GM12801 (cell line): ENCODE data around the gene SPHKAP.

Experiments used
- TF ChIP-seq, protein P1 (sequence below): IDR thresholded peaks from one replicate; pipeline ENCODE4 v1.5.1; 2011; ENCODE audit warnings: control low read depth; ENCODE audit not compliant: insufficient read length; ENCODE audit errors: extremely low read depth

SPHKAP gene, protein sequence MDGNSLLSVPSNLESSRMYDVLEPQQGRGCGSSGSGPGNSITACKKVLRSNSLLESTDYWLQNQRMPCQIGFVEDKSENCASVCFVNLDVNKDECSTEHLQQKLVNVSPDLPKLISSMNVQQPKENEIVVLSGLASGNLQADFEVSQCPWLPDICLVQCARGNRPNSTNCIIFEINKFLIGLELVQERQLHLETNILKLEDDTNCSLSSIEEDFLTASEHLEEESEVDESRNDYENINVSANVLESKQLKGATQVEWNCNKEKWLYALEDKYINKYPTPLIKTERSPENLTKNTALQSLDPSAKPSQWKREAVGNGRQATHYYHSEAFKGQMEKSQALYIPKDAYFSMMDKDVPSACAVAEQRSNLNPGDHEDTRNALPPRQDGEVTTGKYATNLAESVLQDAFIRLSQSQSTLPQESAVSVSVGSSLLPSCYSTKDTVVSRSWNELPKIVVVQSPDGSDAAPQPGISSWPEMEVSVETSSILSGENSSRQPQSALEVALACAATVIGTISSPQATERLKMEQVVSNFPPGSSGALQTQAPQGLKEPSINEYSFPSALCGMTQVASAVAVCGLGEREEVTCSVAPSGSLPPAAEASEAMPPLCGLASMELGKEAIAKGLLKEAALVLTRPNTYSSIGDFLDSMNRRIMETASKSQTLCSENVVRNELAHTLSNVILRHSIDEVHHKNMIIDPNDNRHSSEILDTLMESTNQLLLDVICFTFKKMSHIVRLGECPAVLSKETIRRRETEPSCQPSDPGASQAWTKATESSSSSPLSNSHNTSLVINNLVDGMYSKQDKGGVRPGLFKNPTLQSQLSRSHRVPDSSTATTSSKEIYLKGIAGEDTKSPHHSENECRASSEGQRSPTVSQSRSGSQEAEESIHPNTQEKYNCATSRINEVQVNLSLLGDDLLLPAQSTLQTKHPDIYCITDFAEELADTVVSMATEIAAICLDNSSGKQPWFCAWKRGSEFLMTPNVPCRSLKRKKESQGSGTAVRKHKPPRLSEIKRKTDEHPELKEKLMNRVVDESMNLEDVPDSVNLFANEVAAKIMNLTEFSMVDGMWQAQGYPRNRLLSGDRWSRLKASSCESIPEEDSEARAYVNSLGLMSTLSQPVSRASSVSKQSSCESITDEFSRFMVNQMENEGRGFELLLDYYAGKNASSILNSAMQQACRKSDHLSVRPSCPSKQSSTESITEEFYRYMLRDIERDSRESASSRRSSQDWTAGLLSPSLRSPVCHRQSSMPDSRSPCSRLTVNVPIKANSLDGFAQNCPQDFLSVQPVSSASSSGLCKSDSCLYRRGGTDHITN (N-terminal part only)

DNA sequence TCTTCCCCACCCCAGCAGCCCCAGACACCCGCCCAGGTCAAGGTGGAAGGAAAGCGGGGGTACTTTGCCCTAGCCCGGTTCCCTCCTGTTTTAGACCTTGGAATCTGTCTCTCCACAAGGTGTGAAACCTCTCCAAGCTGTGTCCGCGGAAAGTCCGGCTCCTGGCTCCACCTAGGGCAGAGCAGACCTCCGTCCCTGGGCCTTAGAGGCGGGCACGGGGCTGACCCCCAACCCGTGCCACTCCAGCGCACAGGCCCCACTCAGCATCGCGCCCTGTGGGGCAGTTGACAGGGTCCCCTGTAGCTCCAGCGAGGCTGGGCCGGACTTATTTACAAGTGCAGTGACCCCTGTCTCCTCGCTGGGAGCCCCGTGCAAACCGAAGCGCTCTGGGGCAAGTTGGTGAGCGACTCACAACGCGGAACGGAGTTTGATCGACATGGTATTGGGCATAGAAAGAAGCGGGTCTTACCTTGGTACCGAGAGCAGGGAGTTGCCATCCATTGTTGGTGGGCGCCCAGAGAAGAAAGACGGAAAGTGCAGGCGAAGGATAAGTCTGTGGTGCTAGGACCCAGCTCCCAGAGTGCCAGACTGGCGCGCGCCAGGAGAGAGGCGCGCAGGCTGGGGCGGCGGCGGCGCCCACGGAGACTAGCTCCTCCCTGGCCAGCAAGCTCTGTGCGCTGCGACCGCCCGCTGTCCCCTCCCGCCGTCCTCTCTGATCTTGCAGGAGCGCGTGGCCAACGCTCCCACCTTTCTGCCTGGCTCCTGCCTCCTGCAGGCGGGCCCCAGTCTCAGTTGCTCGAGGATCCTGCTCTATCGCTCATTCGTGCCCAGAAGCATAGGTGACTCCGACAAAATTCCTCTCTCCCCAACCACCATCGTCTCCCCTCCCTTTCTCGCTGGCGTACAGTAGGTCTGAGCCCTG is at the start of gene SPHKAP:
Gene SPHKAP, minus strand, starts transcription at position 590 of the 922 bp plus-strand sequence. Its CDS starts 89 bp downstream, at position 501.
- TF ChIP-seq, protein P1, sequence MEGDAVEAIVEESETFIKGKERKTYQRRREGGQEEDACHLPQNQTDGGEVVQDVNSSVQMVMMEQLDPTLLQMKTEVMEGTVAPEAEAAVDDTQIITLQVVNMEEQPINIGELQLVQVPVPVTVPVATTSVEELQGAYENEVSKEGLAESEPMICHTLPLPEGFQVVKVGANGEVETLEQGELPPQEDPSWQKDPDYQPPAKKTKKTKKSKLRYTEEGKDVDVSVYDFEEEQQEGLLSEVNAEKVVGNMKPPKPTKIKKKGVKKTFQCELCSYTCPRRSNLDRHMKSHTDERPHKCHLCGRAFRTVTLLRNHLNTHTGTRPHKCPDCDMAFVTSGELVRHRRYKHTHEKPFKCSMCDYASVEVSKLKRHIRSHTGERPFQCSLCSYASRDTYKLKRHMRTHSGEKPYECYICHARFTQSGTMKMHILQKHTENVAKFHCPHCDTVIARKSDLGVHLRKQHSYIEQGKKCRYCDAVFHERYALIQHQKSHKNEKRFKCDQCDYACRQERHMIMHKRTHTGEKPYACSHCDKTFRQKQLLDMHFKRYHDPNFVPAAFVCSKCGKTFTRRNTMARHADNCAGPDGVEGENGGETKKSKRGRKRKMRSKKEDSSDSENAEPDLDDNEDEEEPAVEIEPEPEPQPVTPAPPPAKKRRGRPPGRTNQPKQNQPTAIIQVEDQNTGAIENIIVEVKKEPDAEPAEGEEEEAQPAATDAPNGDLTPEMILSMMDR: no peak

DNA sequence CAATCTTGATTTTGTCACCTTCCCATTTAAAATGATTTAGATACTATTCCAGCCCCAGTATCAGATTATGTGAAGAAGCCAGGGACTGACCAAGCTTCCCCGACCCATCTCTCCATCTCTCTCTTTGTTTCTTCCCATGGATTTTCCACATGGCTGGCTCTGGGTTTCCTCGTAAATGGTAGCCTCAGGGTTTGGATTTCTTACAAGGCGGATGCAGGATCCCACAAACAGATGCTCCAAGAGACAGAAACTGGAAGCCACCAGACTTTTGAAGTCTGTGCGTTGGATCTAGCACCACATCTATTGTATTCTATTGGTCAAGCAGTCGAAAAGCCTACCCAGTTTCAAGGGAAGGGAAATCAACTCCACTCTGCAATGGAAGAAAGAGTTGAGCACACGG is 46.0 kb upstream of the SPHKAP start:
- TF ChIP-seq, protein P1: no peak

DNA sequence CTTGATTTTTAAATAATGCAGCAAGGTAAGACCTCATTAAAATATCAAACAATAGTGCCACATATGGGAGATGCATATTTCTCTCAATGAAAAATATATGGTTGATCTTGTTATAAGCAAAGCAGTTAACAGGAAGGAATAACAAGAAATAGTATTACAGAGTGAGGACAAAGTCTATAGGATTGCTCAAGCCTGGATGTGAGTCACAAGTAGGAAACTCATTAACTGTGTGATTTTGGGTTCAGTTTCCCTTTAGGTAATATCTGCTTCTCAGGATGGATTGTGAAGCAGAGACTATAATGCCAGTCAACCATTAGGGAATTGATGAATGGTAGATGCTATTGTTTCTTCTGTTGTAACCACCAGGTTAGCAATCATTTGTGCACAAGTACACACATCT is 42.9 kb upstream of the SPHKAP start:
- TF ChIP-seq, protein P1: no peak

GRCh38 chr2:228197504-228197903 is 16.0 kb upstream of the SPHKAP start:
- TF ChIP-seq, protein P1: no peak

DNA sequence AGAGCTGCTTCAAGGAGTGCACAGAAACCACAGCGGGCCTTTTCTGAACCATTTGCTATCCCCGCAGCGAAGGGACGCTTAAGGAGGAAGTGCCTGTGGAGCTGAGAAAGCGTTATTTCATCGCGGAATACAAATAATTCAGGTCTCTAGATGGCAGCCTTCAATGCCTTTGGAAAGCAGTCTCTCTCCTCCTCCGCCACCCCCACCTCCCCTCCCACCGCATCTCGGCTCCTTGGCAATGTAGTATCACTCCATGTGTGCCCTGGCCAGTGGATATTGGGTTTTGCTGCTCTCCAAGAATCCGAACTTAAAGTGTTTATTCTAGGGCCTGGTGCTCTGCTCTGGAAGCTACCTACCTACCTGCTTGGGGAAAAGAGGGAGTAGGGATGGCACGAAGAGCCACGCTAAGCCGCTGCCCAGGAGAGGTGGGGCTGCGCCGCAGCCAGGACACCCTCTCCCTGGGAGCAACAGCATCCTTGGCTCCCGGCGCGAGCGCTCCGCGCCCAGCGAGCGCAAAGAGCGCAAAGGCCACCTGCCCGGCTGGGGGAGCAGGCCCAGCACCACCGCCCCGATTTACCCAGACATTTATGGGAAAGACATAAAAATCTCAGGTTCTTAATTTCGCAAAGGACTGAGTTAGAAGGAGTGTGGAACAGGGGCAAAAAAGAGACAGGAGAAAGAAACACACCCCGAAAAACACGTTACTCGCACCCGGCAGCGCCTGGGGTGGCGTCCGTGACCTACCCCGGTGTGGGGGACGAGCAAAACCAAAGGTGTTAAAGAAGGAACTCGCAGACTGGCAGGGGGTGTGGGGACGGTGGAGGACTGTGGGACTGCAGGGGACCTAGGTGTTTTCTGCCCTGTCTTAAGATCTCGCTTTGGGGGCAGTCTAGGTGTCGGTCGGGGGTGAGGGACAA is 1.0 kb downstream of the SPHKAP start:
- TF ChIP-seq, protein P1: no peak

DNA sequence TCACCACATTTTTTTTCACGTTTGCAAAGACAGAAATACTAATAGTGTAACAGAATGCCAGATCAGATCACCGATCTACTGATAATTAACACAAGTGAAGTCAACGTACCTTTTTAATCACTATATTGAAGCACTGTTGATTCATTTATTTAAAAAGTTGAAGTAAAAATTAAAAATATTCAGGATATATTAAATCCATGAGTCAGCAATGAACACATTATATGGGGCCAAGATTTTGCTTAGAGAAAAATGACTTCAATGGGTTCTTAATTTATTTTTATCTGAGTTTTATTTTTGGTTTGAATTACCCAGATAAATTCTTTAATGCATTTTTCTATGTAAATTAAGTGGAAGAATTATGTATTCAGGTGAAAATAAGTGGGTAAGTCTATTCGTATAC is 14.2 kb downstream of the SPHKAP start:
- TF ChIP-seq, protein P1: no peak
